D341Med (cell line): Measurements from ENCODE around the gene NLRP12.
A peak's percentile ranks its signal among the peaks of the same experiment; 100 is the strongest.
"Not testable (repeated sequence)": the region's sequence is repeated elsewhere in the genome, so short reads cannot be mapped to it uniquely, and the experiment has no call there.

Source experiments
- DNase-seq: peaks from one replicate; pipeline ENCODE4 v3.0.0; 2012; ENCODE audit warnings: low spot score

The NLRP12 gene

GRCh38 chr19:53838446-53838845, 14.3 kb upstream of the NLRP12 start:
- not testable (repeated sequence) for DNase-seq

GRCh38 chr19:53832861-53833260, 8.7 kb upstream of the NLRP12 start:
- DNase-seq = not testable (repeated sequence)

GRCh38 chr19:53828531-53828930, 4.4 kb upstream of the NLRP12 start:
- DNase-seq = no peak

- DNase-seq = no peak
These were observed 2.8 kb upstream of the NLRP12 start for GRCh38 chr19:53826876-53827275.

GRCh38 chr19:53823380-53824120, 564 bp downstream of the NLRP12 start:
- no peak for DNase-seq

- DNase-seq = no peak
These were observed 4.3 kb downstream of the NLRP12 start for GRCh38 chr19:53819861-53820260.

GRCh38 chr19:53818756-53819155, 5.4 kb downstream of the NLRP12 start:
- DNase-seq = no peak

GRCh38 chr19:53813996-53814395, 10.1 kb downstream of the NLRP12 start:
- DNase-seq = no peak

- no peak for DNase-seq
These were observed 11.8 kb downstream of the NLRP12 start for GRCh38 chr19:53812335-53812734.

- DNase-seq = no peak
These were observed 13.2 kb downstream of the NLRP12 start for GRCh38 chr19:53810891-53811290.

GRCh38 chr19:53810187-53810546, 13.9 kb downstream of the NLRP12 start:
- no peak for DNase-seq

GRCh38 chr19:53809518-53810186, 14.5 kb downstream of the NLRP12 start:
- DNase-seq = no peak

GRCh38 chr19:53808710-53809125, 15.4 kb downstream of the NLRP12 start:
- DNase-seq = no peak

- DNase-seq = no peak
These were observed 22.9 kb downstream of the NLRP12 start for GRCh38 chr19:53801257-53801656.

- no peak for DNase-seq
These were observed 29.1 kb downstream of the NLRP12 start for GRCh38 chr19:53795019-53795418.

GRCh38 chr19:53792721-53793433, 31.2 kb downstream of the NLRP12 start:
- peak; percentile 91 for DNase-seq

- DNase-seq = no peak
These were observed 34.1 kb downstream of the NLRP12 start for GRCh38 chr19:53789708-53790678.

- no peak for DNase-seq
These were observed 36.8 kb downstream of the NLRP12 start for GRCh38 chr19:53787266-53787665.

GRCh38 chr19:53786744-53787143, 37.4 kb downstream of the NLRP12 start:
- no peak for DNase-seq

- no peak for DNase-seq
These were observed 38.8 kb downstream of the NLRP12 start for GRCh38 chr19:53785196-53785889.

GRCh38 chr19:53782698-53783097, 41.4 kb downstream of the NLRP12 start:
- no peak for DNase-seq
